AG04449 (cell line): Measurements from ENCODE around the gene DDI2.
A peak's percentile ranks its signal among the peaks of the same experiment; 100 is the strongest.

ENCODE experiments used
- CTCF ChIA-PET: fragments of 350-600 bp; formaldehyde crosslinking; extraction: SDS; loops from one replicate; lab custom pipeline; 2021; ENCODE audit warnings: antibody characterized with exemption; lab: Yijun Ruan, JAX
- POLR2A ChIA-PET: fragments of 400-600, 350-600 bp; formaldehyde crosslinking; extraction: SDS; loops from one replicate; lab custom pipeline; 2020; ENCODE audit warnings: antibody characterized with exemption, inconsistent platforms; lab: Yijun Ruan, JAX
- DNase-seq: peaks from one replicate; pipeline ENCODE4 v3.0.0-alpha.2; 2010; ENCODE audit warnings: low read depth, low spot score
- H3K4me3 ChIP-seq: 2 replicates; pipeline ENCODE4 v1.5.1; 2011; ENCODE audit warnings: low read depth, mild to moderate bottlenecking, control low read depth, low read length
- TF ChIP-seq, protein P1 (sequence below): IDR thresholded peaks from one replicate; pipeline ENCODE4 v1.5.1; 2011; ENCODE audit warnings: mild to moderate bottlenecking, moderate library complexity, low read length, control low read depth, inconsistent platforms; ENCODE audit not compliant: insufficient read depth; ENCODE audit errors: missing control alignments

Gene DDI2

GRCh38 chr1:15669864-15670263, 52.6 kb downstream of the DDI2 start:
- POLR2A ChIA-PET, result interaction anchor here (0.6 kb wide), 1 partner anchor 10 kb away, joined by 3 read pairs; no protein-coding TSS in a partner anchor
- TF ChIP-seq, protein P1, sequence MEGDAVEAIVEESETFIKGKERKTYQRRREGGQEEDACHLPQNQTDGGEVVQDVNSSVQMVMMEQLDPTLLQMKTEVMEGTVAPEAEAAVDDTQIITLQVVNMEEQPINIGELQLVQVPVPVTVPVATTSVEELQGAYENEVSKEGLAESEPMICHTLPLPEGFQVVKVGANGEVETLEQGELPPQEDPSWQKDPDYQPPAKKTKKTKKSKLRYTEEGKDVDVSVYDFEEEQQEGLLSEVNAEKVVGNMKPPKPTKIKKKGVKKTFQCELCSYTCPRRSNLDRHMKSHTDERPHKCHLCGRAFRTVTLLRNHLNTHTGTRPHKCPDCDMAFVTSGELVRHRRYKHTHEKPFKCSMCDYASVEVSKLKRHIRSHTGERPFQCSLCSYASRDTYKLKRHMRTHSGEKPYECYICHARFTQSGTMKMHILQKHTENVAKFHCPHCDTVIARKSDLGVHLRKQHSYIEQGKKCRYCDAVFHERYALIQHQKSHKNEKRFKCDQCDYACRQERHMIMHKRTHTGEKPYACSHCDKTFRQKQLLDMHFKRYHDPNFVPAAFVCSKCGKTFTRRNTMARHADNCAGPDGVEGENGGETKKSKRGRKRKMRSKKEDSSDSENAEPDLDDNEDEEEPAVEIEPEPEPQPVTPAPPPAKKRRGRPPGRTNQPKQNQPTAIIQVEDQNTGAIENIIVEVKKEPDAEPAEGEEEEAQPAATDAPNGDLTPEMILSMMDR, result no peak
- CTCF ChIA-PET, result no interaction called here
- no peak for DNase-seq
- H3K4me3 ChIP-seq, result no peak overlapping the region

GRCh38 chr1:15671430-15671829, 54.2 kb downstream of the DDI2 start:
- TF ChIP-seq, protein P1, result no peak
- no peak for DNase-seq
- CTCF ChIA-PET, result interaction anchor here (1.2 to 1.9 kb wide), 2 partner anchors 11 to 70 kb away, joined by 3 to 4 read pairs; no protein-coding TSS in a partner anchor
- POLR2A ChIA-PET, result no interaction called here
- H3K4me3 ChIP-seq, result no peak overlapping the region

GRCh38 chr1:15674386-15675159, 57.3 kb downstream of the DDI2 start:
- CTCF ChIA-PET, result no interaction called here
- H3K4me3 ChIP-seq, result no peak overlapping the region
- no peak for DNase-seq
- POLR2A ChIA-PET, result no interaction called here
- TF ChIP-seq, protein P1, result no peak

GRCh38 chr1:15676010-15676409, 58.8 kb downstream of the DDI2 start:
- TF ChIP-seq, protein P1, result no peak
- no peak for DNase-seq
- H3K4me3 ChIP-seq, result no peak overlapping the region
- POLR2A ChIA-PET, result no interaction called here
- CTCF ChIA-PET, result no interaction called here

DNA sequence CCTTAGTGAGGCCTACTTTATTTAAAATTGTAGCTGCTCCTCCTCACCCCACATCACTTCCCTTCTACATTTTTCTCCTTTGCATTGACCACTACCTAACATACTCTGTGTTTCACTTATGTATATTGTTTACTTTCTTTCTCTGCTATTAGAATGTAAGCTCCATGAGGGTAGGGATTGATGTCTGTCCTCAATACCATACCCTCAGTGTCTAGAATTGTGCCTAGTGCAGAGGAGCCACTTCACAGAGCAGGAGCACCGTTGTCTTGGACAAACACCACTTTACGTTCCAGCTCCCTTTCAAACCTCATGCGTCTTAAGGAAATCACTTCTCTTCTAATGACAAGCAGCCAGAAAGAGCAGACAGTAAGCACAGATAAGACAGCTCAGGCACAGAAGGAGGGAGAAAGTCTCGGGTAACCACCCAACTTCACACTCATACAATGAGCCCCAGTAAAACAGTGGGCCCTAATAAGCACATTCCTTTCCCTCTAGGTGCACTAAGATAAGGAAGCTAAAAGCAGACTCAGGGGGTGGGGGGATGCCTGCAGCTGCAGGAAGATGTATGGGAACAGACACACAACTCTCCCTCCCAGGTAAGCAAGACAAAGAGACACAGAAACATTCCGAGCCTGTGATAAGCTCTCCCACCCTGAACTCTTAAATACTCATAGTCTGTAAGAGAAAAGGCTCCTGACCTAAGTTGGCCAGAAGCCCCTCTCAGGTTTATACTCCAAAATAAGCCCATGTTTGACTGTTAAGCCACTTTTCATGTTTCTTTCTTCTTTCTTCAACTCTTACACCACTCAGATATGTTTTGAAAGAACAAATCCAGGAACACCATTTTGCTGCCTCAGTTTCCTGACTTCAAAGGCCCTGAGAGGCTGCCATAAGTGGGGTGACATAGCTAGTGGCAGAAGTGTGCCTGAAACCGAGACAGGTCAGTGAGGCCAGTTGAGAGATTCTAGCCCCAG, 59.7 kb downstream of the DDI2 start:
- no peak for DNase-seq
- H3K4me3 ChIP-seq, result no peak overlapping the region
- ChIA-PET CTCF (interaction anchor here (1.2 kb wide), 1 partner anchor 8 kb away, joined by 3 read pairs; no protein-coding TSS in a partner anchor), POLR2A (no interaction called here)
- TF ChIP-seq, protein P1, result no peak

DNA sequence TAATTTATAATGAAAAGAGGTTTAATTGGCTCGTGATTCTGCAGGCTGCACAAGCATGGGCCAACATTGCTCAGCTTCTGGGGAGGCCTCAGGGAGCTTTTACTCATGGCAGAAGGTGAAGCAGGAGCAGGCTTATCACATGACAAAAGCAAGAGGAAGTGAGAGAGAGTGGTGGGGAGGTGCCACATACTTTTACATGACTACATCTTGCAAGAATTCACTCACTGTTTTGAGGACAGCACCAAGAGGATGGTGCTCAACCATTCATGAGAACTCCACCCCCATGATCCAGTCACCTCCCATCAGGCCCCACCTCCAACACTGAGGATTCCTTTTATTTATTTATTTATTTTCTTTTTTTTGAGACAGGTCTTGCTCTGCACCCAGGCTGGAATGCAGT, 61.3 kb downstream of the DDI2 start:
- DNase-seq, result peak; percentile 54
- ChIA-PET POLR2A (no interaction called here), CTCF (interaction anchor here (1.2 kb wide), 1 partner anchor 10 kb away, joined by 3 read pairs; no protein-coding TSS in a partner anchor)
- no peak overlapping the region for H3K4me3 ChIP-seq
- TF ChIP-seq, protein P1, result no peak
